Mesenchymal stem cell (in vitro differentiated cells and primary cell): ENCODE results near the gene DNAJA3.

Source experiments
- DNase-seq: peaks from one replicate; pipeline ENCODE4 v3.0.0-alpha.2; 2013
- H2AFZ ChIP-seq: one replicate; pipeline ENCODE4 v1.6.1; 2013; ENCODE audit warnings: low read depth, mild to moderate bottlenecking, control low read depth, inconsistent platforms, low read length, moderate library complexity
- H2AK5ac ChIP-seq: 2 replicates; pipeline ENCODE4 v1.6.1; 2013; ENCODE audit warnings: low read length, moderate library complexity, mild to moderate bottlenecking, inconsistent platforms; ENCODE audit not compliant: severe bottlenecking
- H2BK120ac ChIP-seq: one replicate; pipeline ENCODE4 v1.6.1; 2013; ENCODE audit warnings: low read depth, mild to moderate bottlenecking, inconsistent platforms, low read length, moderate library complexity
- H2BK12ac ChIP-seq, 2 experiments: one replicate each; pipeline ENCODE4 v1.6.1; 2013; ENCODE audit warnings: inconsistent platforms in 2 of 2, low read length in 2 of 2, mild to moderate bottlenecking in 2 of 2, moderate library complexity in 2 of 2, control low read depth in 1 of 2
- H2BK15ac ChIP-seq: one replicate; pipeline ENCODE4 v1.6.1; 2013; ENCODE audit warnings: mild to moderate bottlenecking, low read depth, inconsistent platforms; ENCODE audit not compliant: poor library complexity, severe bottlenecking
- H2BK5ac ChIP-seq: 2 replicates; pipeline ENCODE4 v1.6.1; 2013; ENCODE audit warnings: low read depth, mild to moderate bottlenecking, low read length, control low read depth, inconsistent platforms; ENCODE audit not compliant: poor library complexity, severe bottlenecking
- H3K14ac ChIP-seq, 2 experiments: one replicate each; pipeline ENCODE4 v1.6.1; 2013; ENCODE audit warnings: inconsistent platforms in 2 of 2, low read length in 2 of 2, control low read depth in 1 of 2, mild to moderate bottlenecking in 1 of 2, moderate library complexity in 1 of 2
- H3K18ac ChIP-seq, 2 experiments: one replicate each; pipeline ENCODE4 v1.6.1; 2013; ENCODE audit warnings: inconsistent platforms in 2 of 2, low read length in 2 of 2, control low read depth in 1 of 2, low read depth in 1 of 2, mild to moderate bottlenecking in 1 of 2
- H3K23ac ChIP-seq, 2 experiments: one replicate each; pipeline ENCODE4 v1.6.1; 2013; ENCODE audit warnings: inconsistent platforms in 2 of 2, low read length in 2 of 2, mild to moderate bottlenecking in 2 of 2, moderate library complexity in 2 of 2, control low read depth in 1 of 2
- H3K27ac ChIP-seq: 2 replicates; pipeline ENCODE4 v1.5.1; 2013; ENCODE audit warnings: mild to moderate bottlenecking, moderate library complexity, low read length, control low read depth, inconsistent platforms; ENCODE audit not compliant: poor library complexity, severe bottlenecking
- H3K27me3 ChIP-seq, 2 experiments: 2 replicates each; pipeline versions ENCODE4 v1.6.1 to v1.7.0; 2013; ENCODE audit warnings: low read length in 2 of 2, mild to moderate bottlenecking in 2 of 2, moderate library complexity in 2 of 2, control low read depth in 1 of 2, inconsistent platforms in 1 of 2; ENCODE audit not compliant: control insufficient read depth in 1 of 2, insufficient read depth in 1 of 2
- H3K36me3 ChIP-seq, 2 experiments: 2 replicates each; pipeline versions ENCODE4 v1.6.1 to v1.7.0; 2013; ENCODE audit warnings: low read length in 2 of 2, control low read depth in 1 of 2, inconsistent platforms in 1 of 2, low read depth in 1 of 2, mild to moderate bottlenecking in 1 of 2; ENCODE audit not compliant: insufficient read depth in 2 of 2, control insufficient read depth in 1 of 2
- H3K4ac ChIP-seq, 2 experiments: one replicate each; pipeline ENCODE4 v1.6.1; 2013; ENCODE audit warnings: inconsistent platforms in 2 of 2, low read length in 2 of 2, mild to moderate bottlenecking in 2 of 2, moderate library complexity in 2 of 2, control low read depth in 1 of 2, low read depth in 1 of 2
- H3K4me1 ChIP-seq: 2 replicates; pipeline ENCODE4 v1.6.1; 2013; ENCODE audit warnings: low read depth, low read length, control low read depth; ENCODE audit not compliant: control insufficient read depth, insufficient read depth
- H3K4me2 ChIP-seq: 2 replicates; pipeline ENCODE4 v1.6.1; 2013; ENCODE audit warnings: low read length, mild to moderate bottlenecking, inconsistent platforms; ENCODE audit not compliant: poor library complexity, severe bottlenecking
- H3K4me3 ChIP-seq, 2 experiments: 2 replicates each; pipeline versions ENCODE4 v1.5.1 to v1.7.0; 2013; ENCODE audit warnings: low read length in 2 of 2, mild to moderate bottlenecking in 2 of 2, control low read depth in 1 of 2, low read depth in 1 of 2; ENCODE audit not compliant: insufficient read depth in 1 of 2
- H3K79me1 ChIP-seq: replicated peaks from 2 replicates; pipeline ENCODE4 v1.6.1; 2013; ENCODE audit warnings: mild to moderate bottlenecking, control low read depth, low read length, inconsistent platforms; ENCODE audit not compliant: poor library complexity, severe bottlenecking
- H3K9ac ChIP-seq: 2 replicates; pipeline ENCODE4 v1.7.0; 2013; ENCODE audit warnings: mild to moderate bottlenecking, low read length, moderate library complexity
- H3K9me3 ChIP-seq: 2 replicates; pipeline ENCODE4 v1.7.0; 2013; ENCODE audit warnings: mild to moderate bottlenecking, low read length; ENCODE audit not compliant: control insufficient read depth
- H4K8ac ChIP-seq: one replicate; pipeline ENCODE4 v1.6.1; 2013; ENCODE audit warnings: inconsistent platforms, mild to moderate bottlenecking, low read length, moderate library complexity
- H4K91ac ChIP-seq: one replicate; pipeline ENCODE4 v1.6.1; 2013; ENCODE audit warnings: mild to moderate bottlenecking, low read length, inconsistent platforms
- WGBS: methylation state at CpG from one replicate; pipeline ENCODE4 v1.1.7; 2013; ENCODE audit warnings: mixed read lengths; 5-methylcytosine and 5-hydroxymethylcytosine counted together

DNAJA3 gene

DNA sequence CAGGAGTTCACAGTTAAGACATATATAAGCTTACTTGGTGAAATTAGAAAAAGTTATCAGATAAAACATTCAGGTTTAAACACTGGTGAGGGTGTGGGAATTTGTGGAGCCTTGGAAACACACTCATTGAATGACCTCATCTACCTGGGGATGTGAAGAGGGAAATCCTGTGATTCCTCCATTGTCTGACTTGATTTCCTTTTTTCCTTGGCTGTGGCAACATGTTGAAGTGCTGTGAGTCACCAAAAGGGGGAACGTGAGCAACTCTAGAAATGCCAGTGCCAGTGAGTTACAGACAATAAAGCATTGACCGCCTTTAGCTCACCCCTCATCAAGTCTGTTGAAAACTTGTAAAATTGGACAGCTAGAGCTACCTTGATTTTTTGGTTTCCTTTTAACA is 52.3 kb downstream of the DNAJA3 start:
- no peak overlapping the region for H2BK120ac ChIP-seq
- no peak overlapping the region for H2BK5ac ChIP-seq
- no peaks in the 10 kb centered on the region for H3K9me3 ChIP-seq
- WGBS = 32% methylated on average over 2 of the region's 2 CpGs
- H3K4me2 ChIP-seq = no peak overlapping the region
- no peak overlapping the region for H2BK12ac ChIP-seq
- H3K36me3 ChIP-seq = no peaks in the 10 kb centered on the region
- peak; percentile 64 for DNase-seq
- peaks cover 11% of the 10 kb centered on the region for H3K4me1 ChIP-seq
- H3K9ac ChIP-seq = peak overlapping the region; percentile 35
- H3K79me1 ChIP-seq = peaks cover 11% of the 10 kb centered on the region
- no peak overlapping the region for H2AK5ac ChIP-seq
- peak overlapping the region in 1 of 2 experiments; percentile 93 for H3K4me3 ChIP-seq
- H3K27ac ChIP-seq = no peak overlapping the region
- H4K8ac ChIP-seq = no peak overlapping the region
- H3K18ac ChIP-seq = no peak overlapping the region
- H3K27me3 ChIP-seq = no peaks in the 10 kb centered on the region
- no peak overlapping the region for H3K23ac ChIP-seq
- H2AFZ ChIP-seq = no peak overlapping the region
- H4K91ac ChIP-seq = no peak overlapping the region
- H3K4ac ChIP-seq = no peak overlapping the region
- no peak overlapping the region for H3K14ac ChIP-seq
- no peak overlapping the region for H2BK15ac ChIP-seq

DNA sequence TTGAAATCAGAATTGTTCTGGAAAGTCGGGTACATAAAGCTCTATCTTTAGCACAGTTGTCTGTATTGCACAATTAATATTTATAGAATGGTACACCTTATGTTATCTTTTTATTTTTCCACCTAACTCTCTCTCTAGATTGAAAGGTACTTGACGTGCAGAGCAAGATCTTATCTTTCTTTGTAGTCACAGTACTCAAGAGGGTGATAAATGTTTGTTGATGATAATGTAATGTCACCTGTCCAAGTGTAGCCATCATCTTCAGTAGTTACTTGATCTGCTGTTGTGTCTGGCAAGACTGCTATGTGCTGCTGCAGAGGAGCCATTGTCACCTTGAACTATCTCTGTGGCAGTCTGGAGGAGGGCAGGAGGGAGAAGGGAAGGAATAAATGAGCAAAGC is 55.9 kb downstream of the DNAJA3 start:
- Histone ChIP-seq H4K8ac (no peak overlapping the region), H2BK12ac (no peak overlapping the region), H2BK120ac (no peak overlapping the region), H3K9ac (no peak overlapping the region), H2AK5ac (no peak overlapping the region), H3K14ac (no peak overlapping the region), H3K27ac (no peak overlapping the region), H3K9me3 (no peaks in the 10 kb centered on the region), H3K23ac (no peak overlapping the region), H2BK15ac (no peak overlapping the region), H3K27me3 (no peaks in the 10 kb centered on the region), H2BK5ac (no peak overlapping the region), H3K4me2 (no peak overlapping the region), H3K4ac (no peak overlapping the region), H3K36me3 (peaks cover 4 to 21% of the 10 kb centered on the region in 2 experiments), H3K79me1 (peaks cover 20% of the 10 kb centered on the region), H3K18ac (no peak overlapping the region), H4K91ac (no peak overlapping the region), H3K4me3 (no peak overlapping the region), H2AFZ (no peak overlapping the region), H3K4me1 (no peaks in the 10 kb centered on the region)
- DNase-seq = no peak
- WGBS = 91% methylated on average over 1 of the region's 2 CpGs

GRCh38 chr16:4481963-4482362 is 56.3 kb downstream of the DNAJA3 start:
- Histone ChIP-seq H3K27ac (no peak overlapping the region), H3K4me1 (no peaks in the 10 kb centered on the region), H3K18ac (no peak overlapping the region), H3K4ac (no peak overlapping the region), H3K4me2 (no peak overlapping the region), H4K8ac (no peak overlapping the region), H2BK15ac (no peak overlapping the region), H3K9me3 (no peaks in the 10 kb centered on the region), H3K36me3 (peaks cover 7 to 23% of the 10 kb centered on the region in 2 experiments), H3K27me3 (no peaks in the 10 kb centered on the region), H2AFZ (no peak overlapping the region), H3K9ac (no peak overlapping the region), H4K91ac (no peak overlapping the region), H3K23ac (no peak overlapping the region), H2AK5ac (no peak overlapping the region), H3K14ac (no peak overlapping the region), H2BK120ac (no peak overlapping the region), H2BK12ac (no peak overlapping the region), H2BK5ac (no peak overlapping the region), H3K79me1 (peaks cover 22% of the 10 kb centered on the region), H3K4me3 (no peak overlapping the region)
- no peak for DNase-seq
- no CpG with 5 or more reads among the region's 1 CpG for WGBS

GRCh38 chr16:4486126-4486893 is 60.6 kb downstream of the DNAJA3 start:
- no peak for DNase-seq
- Histone ChIP-seq H2BK120ac (no peak overlapping the region), H3K36me3 (peaks cover 7 to 41% of the 10 kb centered on the region in 2 experiments), H3K14ac (no peak overlapping the region), H3K18ac (peak overlapping the region in 1 of 2 experiments; percentile 56), H3K9me3 (no peaks in the 10 kb centered on the region), H3K4me3 (no peak overlapping the region), H2BK5ac (no peak overlapping the region), H2BK12ac (peak overlapping the region in 1 of 2 experiments; percentile 71), H4K8ac (no peak overlapping the region), H3K27me3 (no peaks in the 10 kb centered on the region), H3K27ac (no peak overlapping the region), H3K4me2 (no peak overlapping the region), H2AK5ac (no peak overlapping the region), H3K9ac (no peak overlapping the region), H2AFZ (no peak overlapping the region), H3K4me1 (peaks cover 9% of the 10 kb centered on the region), H3K79me1 (peaks cover 25% of the 10 kb centered on the region), H2BK15ac (no peak overlapping the region), H3K4ac (no peak overlapping the region), H4K91ac (no peak overlapping the region), H3K23ac (no peak overlapping the region)
- 84% methylated on average over 3 of the region's 3 CpGs for WGBS
